Activated CD4-positive, alpha-beta T cell treated with anti-CD3 and anti-CD28 coated beads, Interleukin-10, Interleukin-2, amounts not matched to agents 100 ng/mL and 50 ng/mL, durations not matched to agents 16 hours and 8 hours (primary cell): ENCODE measurements around the gene CHD9NB.

Experiments
- DNase-seq: peaks from one replicate; pipeline ENCODE4 v3.0.0-alpha.2; 2020

Gene CHD9NB

GRCh38 chr16:53022374-53022773 is 30.3 kb downstream of the CHD9NB start:
- DNase-seq = peak; percentile 36

- DNase-seq = no peak
Observed at GRCh38 chr16:53018834-53019416, 33.8 kb downstream of the CHD9NB start.

- no peak for DNase-seq
Observed at GRCh38 chr16:53014287-53014686, 38.4 kb downstream of the CHD9NB start.

- no peak for DNase-seq
Observed at GRCh38 chr16:53007095-53007494, 45.6 kb downstream of the CHD9NB start.

GRCh38 chr16:52997922-52998321 is 54.8 kb downstream of the CHD9NB start:
- no peak for DNase-seq

- DNase-seq = no peak
Observed at GRCh38 chr16:52994942-52995341, 57.8 kb downstream of the CHD9NB start.

GRCh38 chr16:52993179-52993578 is 59.5 kb downstream of the CHD9NB start:
- DNase-seq = no peak

- DNase-seq = no peak
Observed at GRCh38 chr16:52991572-52991971, 61.1 kb downstream of the CHD9NB start.
